HepG2 (cell line): ENCODE data around the gene CDKN1A. TPM values are rescaled to one million over a fixed set of nuclear protein-coding genes. Genes with fewer than 3 reads are reported as not detected.

ENCODE experiments used
- BRCA1 ChIP-seq: sonication (generic); formaldehyde crosslinking; IDR thresholded peaks from 2 replicates; pipeline ENCODE4 v1.4.0; 2020; ENCODE audit warnings: missing genetic modification reagents
- CSRNP2 ChIP-seq: sonication (generic); formaldehyde crosslinking; conservative IDR thresholded peaks from 2 replicates; pipeline ENCODE4 v1.8.0; 2022; ENCODE audit warnings: low read depth, missing genetic modification reagents
- ETV6 ChIP-seq: sonication (generic); formaldehyde crosslinking; conservative IDR thresholded peaks from 2 replicates; pipeline ENCODE4 v1.4.0; 2020; ENCODE audit warnings: missing genetic modification reagents
- FOXK1 ChIP-seq: sonication (generic); formaldehyde crosslinking; IDR thresholded peaks from 2 replicates; pipeline ENCODE4 v1.4.0; 2020; ENCODE audit warnings: low read depth, missing genetic modification reagents, borderline replicate concordance
- GFI1 ChIP-seq: sonication (generic); formaldehyde crosslinking; IDR thresholded peaks from 2 replicates; pipeline ENCODE4 v1.5.0; 2020; ENCODE audit warnings: missing genetic modification reagents, mild to moderate bottlenecking, borderline replicate concordance
- HOXA3 ChIP-seq: sonication (generic); formaldehyde crosslinking; IDR thresholded peaks from 2 replicates; pipeline ENCODE4 v1.5.0; 2020; ENCODE audit warnings: missing genetic modification reagents
- KMT2B ChIP-seq: IDR thresholded peaks from 2 replicates; pipeline ENCODE4 v1.6.1; 2016; ENCODE audit warnings: missing genetic modification reagents, missing compliant biosample characterization
- MXD3 ChIP-seq: IDR thresholded peaks from 2 replicates; pipeline ENCODE4 v1.6.1; 2016; ENCODE audit warnings: mild to moderate bottlenecking, missing biosample characterization, missing genetic modification reagents
- NR2F1 ChIP-seq, 2 experiments: fragments of 450-650 bp in 1 of 2; formaldehyde crosslinking in 1 of 2; IDR thresholded peaks; 2 replicates each; pipeline versions ENCODE4 v1.5.0 to v1.6.1; 2016 to 2020; ENCODE audit warnings: mild to moderate bottlenecking in 1 of 2, missing compliant biosample characterization in 1 of 2, missing genetic modification reagents in 1 of 2, moderate library complexity in 1 of 2
- SIN3B ChIP-seq: fragments of 150-350 bp; IDR thresholded peaks from 2 replicates; pipeline ENCODE4 v1.6.1; 2014; ENCODE audit warnings: low read length
- SMAD3 ChIP-seq: sonication (generic); formaldehyde crosslinking; IDR thresholded peaks from 2 replicates; pipeline ENCODE4 v1.4.0; 2020; ENCODE audit warnings: missing genetic modification reagents
- SMARCC2 ChIP-seq: fragments of 450-650 bp; IDR thresholded peaks from 2 replicates; pipeline ENCODE4 v1.6.1; 2017; ENCODE audit warnings: antibody characterized with exemption, mild to moderate bottlenecking
- SMC3 ChIP-seq: IDR thresholded peaks from 2 replicates; pipeline ENCODE4 v1.6.1; 2011; ENCODE audit warnings: low read length, improper control_type of control experiment
- THAP11 ChIP-seq: IDR thresholded peaks from 2 replicates; pipeline ENCODE4 v1.6.1; 2016; ENCODE audit warnings: missing biosample characterization, missing genetic modification reagents
- ZFY ChIP-seq: sonication (generic); formaldehyde crosslinking; IDR thresholded peaks from 2 replicates; pipeline ENCODE4 v1.4.0; 2020; ENCODE audit warnings: missing genetic modification reagents
- ZNF317 ChIP-seq: sonication (generic); formaldehyde crosslinking; IDR thresholded peaks from 2 replicates; pipeline ENCODE4 v1.5.0; 2020; ENCODE audit warnings: mild to moderate bottlenecking, missing genetic modification reagents
- ZNF33B ChIP-seq: sonication (generic); formaldehyde crosslinking; IDR thresholded peaks from 2 replicates; pipeline ENCODE4 v1.5.1; 2020; ENCODE audit warnings: mild to moderate bottlenecking, missing genetic modification reagents
- ZNF546 ChIP-seq: sonication (generic); formaldehyde crosslinking; conservative IDR thresholded peaks from 2 replicates; pipeline ENCODE4 v1.8.1; 2023; ENCODE audit warnings: mild to moderate bottlenecking, missing genetic modification reagents
- ZNF547 ChIP-seq: sonication (generic); formaldehyde crosslinking; IDR thresholded peaks from 2 replicates; pipeline ENCODE4 v1.5.1; 2020; ENCODE audit warnings: mild to moderate bottlenecking, missing genetic modification reagents
- ZNF556 ChIP-seq: sonication (generic); formaldehyde crosslinking; IDR thresholded peaks from 2 replicates; pipeline ENCODE4 v1.4.0; 2020; ENCODE audit warnings: mild to moderate bottlenecking, missing genetic modification reagents, borderline replicate concordance
- ZNF83 ChIP-seq: sonication (generic); formaldehyde crosslinking; IDR thresholded peaks from 2 replicates; pipeline ENCODE4 v1.4.0; 2020; ENCODE audit warnings: missing genetic modification reagents, mild to moderate bottlenecking, borderline replicate concordance
- polyA plus RNA-seq, 8 experiments: library from polyadenylated mRNA; depleted of rRNA in 3 of 8; stranded (reverse) in 7 of 8; unstranded in 1 of 8; fragments of >200 nt; fragmentation: Illumina TruSeq in 4 of 8; extraction: Trizol in 4 of 8; gene quantifications; 2 replicates each; pipeline versions ENCODE4 v1.2.1 to v1.2.3, GENCODE V29; 2011 to 2016; ENCODE audit warnings: low read depth in 4 of 8, missing spikeins in 1 of 8, mixed read lengths in 1 of 8; ENCODE audit not compliant: insufficient read depth in 1 of 8
- total RNA-seq, 5 experiments: library from RNA; depleted of rRNA; stranded (reverse); fragments of >200 nt; fragmentation: Illumina TruSeq; extraction: Trizol; gene quantifications; 2 replicates each; pipeline ENCODE4 v1.2.3, GENCODE V29; 2016; ENCODE audit warnings: low read depth in 1 of 5
- TF ChIP-seq, protein P1 (sequence below): IDR thresholded peaks from 2 replicates; pipeline ENCODE4 v1.6.1; 2016; ENCODE audit warnings: missing biosample characterization, missing genetic modification reagents, low read depth
- TF ChIP-seq, protein P2 (sequence below): sonication (generic); formaldehyde crosslinking; IDR thresholded peaks from 2 replicates; pipeline ENCODE4 v1.5.1; 2020; ENCODE audit warnings: mild to moderate bottlenecking, missing genetic modification reagents, borderline replicate concordance
- TF ChIP-seq, protein P3 (sequence below): sonication (generic); formaldehyde crosslinking; IDR thresholded peaks from 2 replicates; pipeline ENCODE4 v1.5.1; 2020; ENCODE audit warnings: missing genetic modification reagents, mild to moderate bottlenecking, borderline replicate concordance

CDKN1A gene
- total and polyA plus RNA-seq, 2 of the 13 experiments (the other 11 are each of a cell fraction or from before 2014, with no cell fraction given) = 60.7 to 92.1 TPM

DNA sequence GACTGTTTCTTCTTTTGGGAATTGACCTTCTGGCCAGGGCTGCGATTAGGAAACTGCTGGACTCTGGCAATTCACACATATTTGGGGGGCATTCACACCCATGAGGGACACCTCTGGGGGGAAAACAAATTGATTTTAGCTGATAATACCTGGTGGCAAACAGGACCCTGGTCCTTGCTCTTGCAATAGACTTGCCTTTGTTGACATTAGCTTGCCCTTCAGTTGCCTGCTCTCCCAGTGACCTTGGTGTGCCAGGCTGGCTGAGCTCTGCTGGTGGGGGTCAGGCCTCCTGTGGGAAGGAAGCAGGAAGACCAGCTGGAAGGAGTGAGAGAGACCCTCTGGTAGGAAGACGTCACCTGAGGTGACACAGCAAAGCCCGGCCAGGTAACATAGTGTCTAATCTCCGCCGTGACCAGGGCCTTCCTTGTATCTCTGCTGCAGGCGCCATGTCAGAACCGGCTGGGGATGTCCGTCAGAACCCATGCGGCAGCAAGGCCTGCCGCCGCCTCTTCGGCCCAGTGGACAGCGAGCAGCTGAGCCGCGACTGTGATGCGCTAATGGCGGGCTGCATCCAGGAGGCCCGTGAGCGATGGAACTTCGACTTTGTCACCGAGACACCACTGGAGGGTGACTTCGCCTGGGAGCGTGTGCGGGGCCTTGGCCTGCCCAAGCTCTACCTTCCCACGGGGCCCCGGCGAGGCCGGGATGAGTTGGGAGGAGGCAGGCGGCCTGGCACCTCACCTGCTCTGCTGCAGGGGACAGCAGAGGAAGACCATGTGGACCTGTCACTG lies 5.3 kb downstream of the CDKN1A start (continued):
- TF ChIP-seq, protein P1, sequence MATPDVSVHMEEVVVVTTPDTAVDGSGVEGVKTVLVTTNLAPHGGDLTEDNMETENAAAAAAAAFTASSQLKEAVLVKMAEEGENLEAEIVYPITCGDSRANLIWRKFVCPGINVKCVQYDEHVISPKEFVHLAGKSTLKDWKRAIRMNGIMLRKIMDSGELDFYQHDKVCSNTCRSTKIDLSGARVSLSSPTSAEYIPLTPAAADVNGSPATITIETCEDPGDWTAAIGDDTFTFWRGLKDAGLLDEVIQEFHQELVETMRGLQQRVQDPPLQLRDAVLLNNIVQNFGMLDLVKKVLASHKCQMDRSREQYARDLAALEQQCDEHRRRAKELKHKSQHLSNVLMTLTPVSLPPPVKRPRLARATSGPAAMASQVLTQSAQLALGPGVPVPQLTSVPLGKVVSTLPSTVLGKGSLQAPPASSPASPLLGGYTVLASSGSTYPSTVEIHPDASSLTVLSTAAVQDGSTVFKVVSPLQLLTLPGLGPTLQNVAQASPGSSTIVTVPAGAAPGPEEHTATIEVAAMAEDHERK (CRISPR knock-in tag) = no peak
- peak; percentile 82 for TF ChIP-seq CSRNP2
- no peak for TF ChIP-seq ETV6 (CRISPR knock-in tag)
- TF ChIP-seq, protein P2, sequence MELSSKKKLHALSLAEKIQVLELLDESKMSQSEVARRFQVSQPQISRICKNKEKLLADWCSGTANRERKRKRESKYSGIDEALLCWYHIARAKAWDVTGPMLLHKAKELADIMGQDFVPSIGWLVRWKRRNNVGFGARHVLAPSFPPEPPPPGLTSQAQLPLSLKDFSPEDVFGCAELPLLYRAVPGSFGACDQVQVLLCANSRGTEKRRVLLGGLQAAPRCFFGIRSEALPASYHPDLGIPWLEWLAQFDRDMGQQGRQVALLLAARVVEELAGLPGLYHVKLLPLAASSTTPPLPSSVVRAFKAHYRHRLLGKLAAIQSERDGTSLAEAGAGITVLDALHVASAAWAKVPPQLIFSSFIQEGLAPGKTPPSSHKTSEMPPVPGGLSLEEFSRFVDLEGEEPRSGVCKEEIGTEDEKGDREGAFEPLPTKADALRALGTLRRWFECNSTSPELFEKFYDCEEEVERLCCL = no peak
- TF ChIP-seq ZFY (CRISPR knock-in tag) = no peak
- TF ChIP-seq SIN3B = no peak
- TF ChIP-seq, protein P3, sequence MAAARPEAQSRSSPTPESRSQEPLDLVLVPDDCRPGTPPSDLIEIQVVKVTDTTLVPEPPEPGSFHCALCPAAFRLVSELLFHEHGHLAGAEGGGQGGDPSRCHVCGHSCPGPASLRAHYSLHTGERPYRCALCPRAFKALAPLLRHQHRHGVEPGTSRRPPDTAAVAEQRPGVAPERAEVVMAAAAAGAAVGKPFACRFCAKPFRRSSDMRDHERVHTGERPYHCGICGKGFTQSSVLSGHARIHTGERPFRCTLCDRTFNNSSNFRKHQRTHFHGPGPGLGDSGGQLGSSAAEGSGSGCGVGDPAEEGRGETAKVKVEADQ (CRISPR knock-in tag) = no peak; the same call in 1 of the 2 replicates
- peak; percentile 92; the same call in 1 of the 2 replicates for TF ChIP-seq ZNF83 (CRISPR knock-in tag)
- peak; percentile 87 to 94 for TF ChIP-seq NR2F1 (CRISPR knock-in tag; IDR thresholded peaks at IDR 0.05)
- peak; percentile 96; the same call in 1 of the 2 replicates for TF ChIP-seq ZNF547
- 0 out of 2 replicates have a peak, but pooled peaks have one; percentile 32 for TF ChIP-seq THAP11 (CRISPR knock-in tag)
- TF ChIP-seq ZNF33B (CRISPR knock-in tag) = peak; percentile 41; the same call in 1 of the 2 replicates
- TF ChIP-seq SMAD3 (CRISPR knock-in tag) = peak; percentile 84; the same call in 1 of the 2 replicates
- TF ChIP-seq BRCA1 (CRISPR knock-in tag) = no peak
- TF ChIP-seq HOXA3 = peak; percentile 66; the same call in 1 of the 2 replicates
- TF ChIP-seq KMT2B (CRISPR knock-in tag) = no peak; the same call in 1 of the 2 replicates
- peak; percentile 75; the same call in 1 of the 2 replicates for TF ChIP-seq FOXK1 (CRISPR knock-in tag)
- 0 out of 2 replicates have a peak, but pooled peaks have one; percentile 85 for TF ChIP-seq ZNF546
- TF ChIP-seq SMARCC2 = no peak
- TF ChIP-seq SMC3 = peak; percentile 13; the same call in 1 of the 2 replicates
- peak; percentile 53; the same call in 1 of the 2 replicates for TF ChIP-seq ZNF317 (CRISPR knock-in tag)
- TF ChIP-seq MXD3 = no peak
- peak; percentile 94 for TF ChIP-seq ZNF556 (CRISPR knock-in tag)
- peak; percentile 94 for TF ChIP-seq GFI1 (CRISPR knock-in tag)
